ENCODE measurements around the gene RSPO4.

The RSPO4 gene

DNA sequence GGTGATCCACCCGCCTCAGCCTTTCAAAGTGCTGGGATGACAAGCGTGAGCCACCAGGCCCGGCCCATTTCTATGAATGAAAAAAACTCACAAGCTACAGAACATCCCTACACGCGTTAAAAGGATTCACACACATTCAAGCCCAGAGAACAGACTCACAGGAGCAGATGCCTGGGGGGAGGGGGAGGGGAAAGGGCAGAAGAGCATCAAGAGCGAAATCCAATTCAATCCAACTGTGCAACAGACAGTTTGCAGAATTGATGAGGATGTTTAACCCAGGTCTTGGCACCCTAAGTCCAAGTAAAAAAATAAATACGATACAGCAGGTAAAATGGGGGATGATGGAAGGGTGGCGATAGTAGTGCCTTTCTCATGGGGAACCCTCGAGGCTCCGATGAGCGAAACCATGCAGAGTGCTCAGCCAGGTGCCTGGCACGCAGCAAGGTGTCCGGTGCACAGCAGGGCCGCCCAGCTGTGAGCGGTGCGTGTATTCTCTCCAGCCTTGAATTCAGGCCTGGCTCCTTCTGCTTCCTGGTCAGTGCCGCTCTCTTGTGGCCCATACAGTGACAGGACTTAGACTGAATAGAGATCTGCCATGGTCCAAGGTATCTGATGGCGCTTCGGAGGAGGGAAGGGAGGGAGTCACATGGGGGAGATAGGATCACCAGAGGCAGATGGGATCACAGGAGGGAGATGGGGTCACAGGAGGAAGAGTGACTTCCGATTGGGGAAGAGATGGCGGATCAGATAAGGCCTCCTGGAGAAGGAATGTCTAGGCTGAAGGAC is 50.5 kb downstream of the RSPO4 start:
- Mint-ChIP-seq H3K27me3 (peaks cover 39% of the 10 kb centered on the region), H3K4me1 (ENCODE audit: low read depth) (no peaks in the 10 kb centered on the region), H3K27ac (no peak overlapping the region), H3K4me3 (no peak overlapping the region), H3K9me3 (no peaks in the 10 kb centered on the region), H3K36me3 (ENCODE audit: low read depth) (no peaks in the 10 kb centered on the region)

- H3K36me3 Mint-ChIP-seq (ENCODE audit: low read depth) = no peaks in the 10 kb centered on the region
- no peak overlapping the region for H3K27ac Mint-ChIP-seq
- peaks cover 23% of the 10 kb centered on the region for H3K27me3 Mint-ChIP-seq
- H3K4me3 Mint-ChIP-seq = no peak overlapping the region
- no peaks in the 10 kb centered on the region for H3K4me1 Mint-ChIP-seq (ENCODE audit: low read depth)
- no peaks in the 10 kb centered on the region for H3K9me3 Mint-ChIP-seq
Measured at GRCh38 chr20:949717-950116, 52.4 kb downstream of the RSPO4 start.

- Mint-ChIP-seq H3K9me3 (no peaks in the 10 kb centered on the region), H3K4me3 (no peak overlapping the region), H3K36me3 (ENCODE audit: low read depth) (no peaks in the 10 kb centered on the region), H3K27ac (no peak overlapping the region), H3K4me1 (ENCODE audit: low read depth) (no peaks in the 10 kb centered on the region), H3K27me3 (peaks cover 17% of the 10 kb centered on the region)
Measured at GRCh38 chr20:946826-947225, 55.3 kb downstream of the RSPO4 start.

- Mint-ChIP-seq H3K27ac (no peak overlapping the region), H3K27me3 (peaks cover 17% of the 10 kb centered on the region), H3K9me3 (no peaks in the 10 kb centered on the region), H3K4me3 (no peak overlapping the region), H3K36me3 (ENCODE audit: low read depth) (no peaks in the 10 kb centered on the region), H3K4me1 (ENCODE audit: low read depth) (no peaks in the 10 kb centered on the region)
Measured at GRCh38 chr20:945841-946240, 56.3 kb downstream of the RSPO4 start.

- Mint-ChIP-seq H3K27ac (no peak overlapping the region), H3K36me3 (ENCODE audit: low read depth) (no peaks in the 10 kb centered on the region), H3K9me3 (no peaks in the 10 kb centered on the region), H3K27me3 (peaks cover 17% of the 10 kb centered on the region), H3K4me1 (ENCODE audit: low read depth) (no peaks in the 10 kb centered on the region), H3K4me3 (no peak overlapping the region)
Measured at GRCh38 chr20:944774-945410, 57.2 kb downstream of the RSPO4 start.

DNA sequence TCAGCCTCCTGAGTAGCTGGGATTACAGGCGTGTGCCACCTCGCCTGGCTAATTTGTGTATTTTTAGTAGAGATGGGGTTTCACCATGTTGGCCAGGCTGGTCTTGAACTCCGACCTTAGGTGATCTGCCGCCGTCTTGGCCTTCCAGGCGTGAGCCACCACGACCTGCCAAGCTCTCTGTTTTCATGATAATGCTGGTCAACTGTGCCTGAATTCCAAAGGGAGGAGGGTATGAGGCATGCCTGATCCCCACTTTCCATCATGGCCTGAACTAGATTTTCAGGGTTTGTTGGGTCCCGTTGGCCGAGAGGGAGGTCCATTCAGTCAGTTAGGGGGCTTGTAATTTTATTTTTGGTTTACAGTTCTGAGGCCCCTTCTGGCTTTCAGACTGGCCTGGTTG is 58.0 kb downstream of the RSPO4 start:
- H3K4me1 Mint-ChIP-seq (ENCODE audit: low read depth) = no peaks in the 10 kb centered on the region
- no peaks in the 10 kb centered on the region for H3K36me3 Mint-ChIP-seq (ENCODE audit: low read depth)
- no peak overlapping the region for H3K27ac Mint-ChIP-seq
- no peak overlapping the region for H3K4me3 Mint-ChIP-seq
- peaks cover 14% of the 10 kb centered on the region for H3K27me3 Mint-ChIP-seq
- no peaks in the 10 kb centered on the region for H3K9me3 Mint-ChIP-seq

DNA sequence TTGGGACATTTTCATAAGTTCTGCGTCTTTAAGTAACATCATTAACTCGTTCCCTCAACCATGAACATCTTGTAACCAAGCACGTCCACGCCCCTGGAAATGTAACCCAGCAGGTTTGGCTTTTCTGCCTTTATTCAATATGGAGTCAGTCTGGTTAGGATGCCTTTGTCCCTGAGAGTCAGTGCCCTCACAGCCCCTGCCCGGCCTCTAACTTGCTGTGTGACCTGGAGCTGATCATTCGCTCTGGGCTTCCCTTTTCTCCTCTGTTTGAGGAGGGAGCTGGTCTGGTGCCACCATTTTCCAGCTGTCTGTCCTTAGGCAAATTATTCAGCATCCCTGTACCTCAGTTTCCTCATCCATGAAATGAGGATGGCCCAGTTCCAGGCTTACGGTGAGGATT is 59.5 kb downstream of the RSPO4 start:
- Mint-ChIP-seq H3K27me3 (peaks cover 2% of the 10 kb centered on the region), H3K27ac (no peak overlapping the region), H3K36me3 (ENCODE audit: low read depth) (no peaks in the 10 kb centered on the region), H3K4me3 (no peak overlapping the region), H3K9me3 (no peaks in the 10 kb centered on the region), H3K4me1 (ENCODE audit: low read depth) (no peaks in the 10 kb centered on the region)

DNA sequence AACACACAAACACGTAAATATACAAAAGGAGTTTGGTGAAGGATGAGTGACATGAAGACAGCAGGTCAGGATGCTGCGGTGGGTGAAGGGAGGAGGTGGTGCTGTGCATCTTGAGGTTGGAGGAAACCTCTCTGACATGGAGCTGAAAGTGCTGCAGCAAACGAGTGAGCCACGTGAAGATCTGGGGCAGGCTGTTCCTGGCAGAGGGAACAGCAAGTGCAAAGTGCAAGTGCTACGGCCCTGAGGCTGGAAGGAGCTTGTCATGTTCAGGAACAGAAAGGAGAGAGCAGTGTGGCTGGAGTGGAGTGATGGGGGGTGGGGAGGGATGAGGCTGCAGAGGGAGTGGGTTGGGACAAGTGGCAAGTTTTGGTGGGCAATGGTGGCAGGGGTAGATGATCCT is 61.2 kb downstream of the RSPO4 start:
- Mint-ChIP-seq H3K9me3 (no peaks in the 10 kb centered on the region), H3K27ac (no peak overlapping the region), H3K27me3 (no peaks in the 10 kb centered on the region), H3K36me3 (ENCODE audit: low read depth) (no peaks in the 10 kb centered on the region), H3K4me1 (ENCODE audit: low read depth) (no peaks in the 10 kb centered on the region), H3K4me3 (no peak overlapping the region)

- Mint-ChIP-seq H3K36me3 (ENCODE audit: low read depth) (no peaks in the 10 kb centered on the region), H3K27me3 (no peaks in the 10 kb centered on the region), H3K4me1 (ENCODE audit: low read depth) (no peaks in the 10 kb centered on the region), H3K27ac (no peak overlapping the region), H3K9me3 (no peaks in the 10 kb centered on the region), H3K4me3 (no peak overlapping the region)
Measured at GRCh38 chr20:939606-940005, 62.5 kb downstream of the RSPO4 start.

DNA sequence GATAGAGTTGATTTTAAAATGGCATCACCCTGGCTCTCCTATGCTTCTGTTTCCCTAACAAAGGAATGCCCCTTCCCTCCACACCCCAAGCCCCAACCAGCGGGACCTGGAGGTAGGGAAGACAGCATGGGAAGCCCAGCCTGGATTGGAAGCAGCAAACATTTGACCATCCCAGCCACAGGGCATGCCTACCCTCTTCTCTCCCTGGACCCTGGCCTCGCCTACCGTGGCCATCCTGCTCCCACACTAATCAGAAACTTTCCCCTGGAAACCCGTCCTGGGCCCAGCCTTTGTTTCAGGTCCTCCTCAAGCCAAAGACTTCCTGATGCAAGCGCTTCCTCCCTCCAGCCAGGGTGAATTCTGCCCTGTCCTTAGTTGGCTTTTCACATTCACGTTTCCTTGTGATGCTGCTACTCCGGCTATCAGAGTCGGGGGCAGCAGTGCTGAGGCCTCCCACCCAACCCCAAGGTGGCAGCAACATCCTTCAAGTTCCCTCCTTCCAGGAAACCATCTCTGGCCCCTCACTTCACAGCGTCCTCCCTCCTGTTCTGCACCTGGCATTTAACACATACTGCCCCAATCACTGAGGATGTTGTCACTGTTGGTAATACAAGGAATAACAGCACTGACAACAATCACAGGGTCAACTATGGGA is 67.8 kb downstream of the RSPO4 start:
- no peaks in the 10 kb centered on the region for H3K4me1 Mint-ChIP-seq (ENCODE audit: low read depth)
- peaks cover 10% of the 10 kb centered on the region for H3K36me3 Mint-ChIP-seq (ENCODE audit: low read depth)
- H3K27ac Mint-ChIP-seq = no peak overlapping the region
- peaks cover 4% of the 10 kb centered on the region for H3K27me3 Mint-ChIP-seq
- peaks cover 11% of the 10 kb centered on the region for H3K9me3 Mint-ChIP-seq
- no peak overlapping the region for H3K4me3 Mint-ChIP-seq

DNA sequence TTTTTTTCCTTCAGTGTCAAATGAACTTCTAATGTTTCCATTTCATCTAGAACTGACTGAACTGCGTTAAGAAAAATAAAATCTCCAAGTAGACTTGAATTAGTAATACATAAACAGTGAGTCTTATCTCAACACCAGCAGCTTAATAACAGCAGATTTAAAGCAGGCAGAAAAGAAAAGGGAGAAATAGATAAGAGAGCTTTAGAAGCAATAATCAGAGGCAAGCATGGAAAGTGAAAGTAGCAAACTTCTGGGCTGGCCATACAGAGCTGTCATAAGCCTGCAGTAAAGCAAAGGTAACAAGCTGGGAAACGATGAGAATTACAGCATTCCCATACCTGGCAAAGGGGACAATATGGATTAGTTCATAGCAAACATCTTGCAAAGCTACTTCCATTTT is 69.1 kb downstream of the RSPO4 start:
- Mint-ChIP-seq H3K36me3 (ENCODE audit: low read depth) (peaks cover 10% of the 10 kb centered on the region), H3K4me3 (no peak overlapping the region), H3K27ac (no peak overlapping the region), H3K27me3 (peaks cover 4% of the 10 kb centered on the region), H3K4me1 (ENCODE audit: low read depth) (no peaks in the 10 kb centered on the region), H3K9me3 (peaks cover 11% of the 10 kb centered on the region)

DNA sequence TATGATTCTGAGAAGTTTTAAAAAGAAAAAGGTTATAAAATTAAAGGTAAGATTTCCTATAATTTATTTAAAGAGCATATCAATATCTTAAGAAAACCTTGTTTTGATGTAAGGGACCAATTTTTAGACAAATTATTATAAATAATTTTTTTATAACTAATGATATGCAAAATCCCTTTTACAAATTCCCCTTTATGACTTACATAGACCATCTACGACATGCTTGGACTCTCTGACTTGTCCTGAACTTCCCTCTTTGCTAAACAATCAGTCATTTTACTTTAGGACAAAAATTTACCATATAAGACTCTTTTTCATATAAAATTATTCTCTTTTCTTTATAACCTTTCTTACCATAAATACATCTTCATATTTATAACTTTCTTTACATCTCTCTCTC is 70.7 kb downstream of the RSPO4 start:
- H3K36me3 Mint-ChIP-seq (ENCODE audit: low read depth) = peaks cover 10% of the 10 kb centered on the region
- H3K9me3 Mint-ChIP-seq = peaks cover 11% of the 10 kb centered on the region
- H3K4me1 Mint-ChIP-seq (ENCODE audit: low read depth) = no peaks in the 10 kb centered on the region
- peaks cover 11% of the 10 kb centered on the region for H3K27me3 Mint-ChIP-seq
- no peak overlapping the region for H3K27ac Mint-ChIP-seq
- H3K4me3 Mint-ChIP-seq = no peak overlapping the region

- no peak overlapping the region for H3K4me3 Mint-ChIP-seq
- H3K4me1 Mint-ChIP-seq (ENCODE audit: low read depth) = no peaks in the 10 kb centered on the region
- H3K36me3 Mint-ChIP-seq (ENCODE audit: low read depth) = peaks cover 6% of the 10 kb centered on the region
- H3K9me3 Mint-ChIP-seq = peaks cover 8% of the 10 kb centered on the region
- H3K27ac Mint-ChIP-seq = no peak overlapping the region
- H3K27me3 Mint-ChIP-seq = peaks cover 16% of the 10 kb centered on the region
Measured at GRCh38 chr20:926670-927069, 75.4 kb downstream of the RSPO4 start.

GRCh38 chr20:925516-925915 is 76.6 kb downstream of the RSPO4 start:
- Mint-ChIP-seq H3K4me3 (no peak overlapping the region), H3K4me1 (ENCODE audit: low read depth) (no peaks in the 10 kb centered on the region), H3K27me3 (peaks cover 12% of the 10 kb centered on the region), H3K9me3 (no peaks in the 10 kb centered on the region), H3K36me3 (ENCODE audit: low read depth) (no peaks in the 10 kb centered on the region), H3K27ac (no peak overlapping the region)

GRCh38 chr20:924639-925038 is 77.5 kb downstream of the RSPO4 start:
- H3K27ac Mint-ChIP-seq = no peak overlapping the region
- peaks cover 12% of the 10 kb centered on the region for H3K27me3 Mint-ChIP-seq
- H3K9me3 Mint-ChIP-seq = no peaks in the 10 kb centered on the region
- no peak overlapping the region for H3K4me3 Mint-ChIP-seq
- no peaks in the 10 kb centered on the region for H3K36me3 Mint-ChIP-seq (ENCODE audit: low read depth)
- no peaks in the 10 kb centered on the region for H3K4me1 Mint-ChIP-seq (ENCODE audit: low read depth)
